ENCODE data around the gene IFT43.

DNA sequence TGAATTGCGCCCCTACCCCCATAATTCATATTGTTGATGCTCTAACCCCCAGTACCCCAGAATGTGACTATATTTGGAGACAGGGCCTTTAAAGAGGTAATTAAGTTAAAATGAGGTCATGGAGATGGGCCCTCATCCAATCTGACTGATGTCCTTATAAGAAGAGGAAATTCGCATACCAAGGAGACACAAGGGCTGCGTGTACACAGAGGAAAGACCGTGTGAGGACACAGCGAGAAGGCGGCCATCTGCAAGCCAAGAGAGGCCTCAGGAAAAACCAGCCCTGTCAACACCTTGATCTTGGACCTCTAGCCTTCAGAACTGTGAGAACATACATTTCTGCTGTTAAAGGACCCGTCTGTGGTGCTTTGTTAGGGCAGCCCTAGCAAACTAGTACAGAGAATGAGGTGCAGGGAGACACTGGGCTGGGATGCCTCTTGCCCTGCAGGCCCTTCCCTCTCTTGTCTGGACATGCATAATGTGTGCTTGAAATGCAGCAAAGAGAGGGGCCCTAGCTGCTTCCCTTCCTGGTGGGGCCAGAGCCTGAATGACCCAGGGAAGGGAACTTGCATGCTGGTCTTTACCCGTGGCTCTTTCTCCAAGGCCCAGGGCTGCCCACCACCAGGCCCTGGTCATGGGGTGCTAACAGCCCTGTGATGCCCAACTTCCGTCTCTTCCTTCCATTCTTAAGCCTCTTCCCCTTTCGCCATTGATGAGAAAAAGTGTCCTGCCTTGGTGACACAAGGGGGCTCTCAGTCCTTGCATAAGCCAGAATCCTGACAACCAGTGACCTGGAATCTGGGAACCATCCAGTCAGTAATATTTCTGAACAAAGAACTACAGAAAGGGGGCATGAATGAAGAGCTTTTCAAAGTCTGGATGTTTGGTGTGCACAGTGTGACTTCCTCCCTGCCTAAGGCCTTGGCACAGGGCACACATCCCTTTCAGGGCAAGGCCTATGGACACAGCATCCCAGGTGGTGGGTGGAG is 116.1 kb downstream of the IFT43 start:
- TF ChIP-seq POLR2AphosphoS5 (IDR thresholded peaks at IDR 0.05; ENCODE audit: low read depth, low read length) = no peak
- no peak for TF ChIP-seq SIN3A (IDR thresholded peaks at IDR 0.05; ENCODE audit: borderline replicate concordance, insufficient read depth, low read length)

All from PFSK-1 (cell line).